Measurements from ENCODE around the gene MSL1. TPM values are rescaled to one million over a fixed set of nuclear protein-coding genes. Genes with fewer than 3 reads are reported as not detected.
A peak's percentile ranks its signal among the peaks of the same experiment; 100 is the strongest.

Gene MSL1
- total and polyA plus RNA-seq, 2 of the 4 experiments (the other 2 are of a cell fraction), result 28.3 to 48.4 TPM

GRCh38 chr17:40103071-40103661 lies 18.6 kb upstream of the MSL1 start:
- Histone ChIP-seq H2AFZ (replicated peaks; ENCODE audit: low read length, poor library complexity) (no peak overlapping the region), H4K8ac (ENCODE audit: low read depth in 2 of 2, low read length in 2 of 2) (no peak overlapping the region; a peak in 1 of 4 replicates), H3K9me1 (ENCODE audit: insufficient read depth, low read length) (peaks cover 33% of the 10 kb centered on the region), H4K20me1 (ENCODE audit: insufficient read depth, low read length) (peaks cover 8% of the 10 kb centered on the region; the same call in 1 of the 2 replicates), H3K27ac (ENCODE audit: insufficient read depth, low read length) (no peak overlapping the region), H3K27me3 (ENCODE audit: control insufficient read depth, insufficient read depth, low read length) (no peaks in the 10 kb centered on the region), H3K9me3 (ENCODE audit: control insufficient read depth, insufficient read depth, low read length) (no peaks in the 10 kb centered on the region), H2AK5ac (ENCODE audit: low read depth, low read length) (no peak overlapping the region; the same call in 1 of the 2 replicates), H3K23ac (ENCODE audit: low read depth, low read length) (no peak overlapping the region), H2BK120ac (ENCODE audit: low read depth, low read length) (0 out of 2 replicates have a peak overlapping the region, but pooled peaks have one; percentile 11), H4K5ac (ENCODE audit: low read depth, low read length) (no peak overlapping the region), H3K56ac (ENCODE audit: extremely low read depth, insufficient read depth, low read length) (no peak overlapping the region), H3K4me1 (ENCODE audit: control insufficient read depth, insufficient read depth, low read length) (peaks cover 39% of the 10 kb centered on the region), H2AK9ac (replicated peaks; ENCODE audit: low read depth, low read length, poor library complexity) (no peak overlapping the region), H3K18ac (ENCODE audit: low read depth, low read length) (no peak overlapping the region; the same call in 1 of the 2 replicates), H3K4me2 (ENCODE audit: low read depth, low read length) (no peak overlapping the region), H2BK15ac (ENCODE audit: low read depth, low read length) (no peak overlapping the region), H4K91ac (ENCODE audit: insufficient read depth, low read depth, low read length) (peak overlapping the region; percentile 59; the same call in 1 of the 2 replicates), H3K4ac (ENCODE audit: low read depth, low read length) (peak overlapping the region; percentile 20; the same call in 1 of the 2 replicates), H3K36me3 (ENCODE audit: control insufficient read depth, insufficient read depth, low read length) (no peaks in the 10 kb centered on the region), H2BK5ac (ENCODE audit: low read depth, low read length, poor library complexity, severe bottlenecking) (no peak overlapping the region), H3K9ac (ENCODE audit: low read depth, low read length) (no peak overlapping the region; the same call in 1 of the 2 replicates), H2BK20ac (ENCODE audit: low read depth, low read length) (no peak overlapping the region), H3K4me3 (ENCODE audit: insufficient read depth, low read depth, low read length) (no peak overlapping the region), H3K14ac (replicated peaks; ENCODE audit: low read depth, low read length) (no peak overlapping the region), H3K79me1 (ENCODE audit: low read depth in 1 of 2, low read length in 2 of 2) (peaks cover 16 to 29% of the 10 kb centered on the region in 2 experiments; a peak in 3 of 4 replicates)
- in situ Hi-C loops (cut with MboI; ENCODE audit: low sequenced_read_pairs), result no loop called here
- DNase-seq, result no peak
- CTCF ChIA-PET, result interaction anchor here (1.4 kb wide), 1 partner anchor 10 kb away, joined by 6 read pairs; no protein-coding TSS in a partner anchor
- POLR2A ChIA-PET (ENCODE audit: unreplicated experiment), result no interaction called here
- no TSS peak for BruUV-seq (replicated peaks)
- dilution Hi-C loops (cut with HindIII; ENCODE audit: low sequenced_read_pairs, unreplicated experiment), result no loop called here
- WGBS, 2 experiments (ENCODE audit: extremely low coverage in 2 of 2, insufficient read length in 1 of 2), result no CpG with 5 or more reads among the region's 3 CpGs
- intact Hi-C loops (cut with micrococcal nuclease), result no loop called here
- TF ChIP-seq RFX5 (IDR thresholded peaks at IDR 0.05; ENCODE audit: low read depth, low read length), result no peak
- ATAC-seq (ENCODE audit: low read depth), result no peak
